ENCODE measurements around the gene EYA2. TPM values are rescaled to one million over a fixed set of nuclear protein-coding genes. Genes with fewer than 3 reads are reported as not detected.

Gene EYA2
- total RNA-seq, 2 experiments from 2014 or later, result not detected

DNA sequence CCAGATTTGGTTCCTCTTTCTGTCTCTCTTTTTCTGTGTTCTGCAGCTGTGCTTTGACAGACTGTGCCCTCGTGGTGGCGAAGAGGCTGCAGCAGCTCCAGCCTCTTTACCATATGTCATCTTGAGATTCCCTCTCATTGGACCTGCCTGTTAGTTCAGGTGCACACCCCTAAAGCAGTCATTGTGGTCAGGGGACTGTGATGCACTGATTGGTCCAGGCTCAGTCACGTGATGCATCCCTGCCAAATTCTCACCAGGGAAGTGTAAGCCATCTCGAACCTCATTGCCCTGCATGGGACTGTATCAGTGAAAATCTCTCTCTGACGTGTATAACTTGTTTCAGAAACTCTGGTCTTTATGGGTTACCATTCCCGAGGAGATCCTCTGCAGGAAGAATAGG is 160.3 kb downstream of the EYA2 start:
- DNase-seq (no peak), ATAC-seq (no peak)
- H3K4me3 Mint-ChIP-seq, result no peak overlapping the region
- ChIA-PET POLR2A (no interaction called here), CTCF (no interaction called here)
- intact Hi-C loops (cut with DNase I, micrococcal nuclease), result no loop called here
- H3K9me3 Mint-ChIP-seq (ENCODE audit: low read depth), result no peaks in the 10 kb centered on the region
- H3K27me3 Mint-ChIP-seq, result peaks cover 7% of the 10 kb centered on the region
- H3K36me3 Mint-ChIP-seq (ENCODE audit: low read depth), result no peaks in the 10 kb centered on the region
- H3K27ac Mint-ChIP-seq, result no peak overlapping the region
- H3K4me1 Mint-ChIP-seq, result no peaks in the 10 kb centered on the region

- CTCF ChIA-PET, result no interaction called here
- intact Hi-C loops (cut with DNase I, micrococcal nuclease), result no loop called here
These were observed 161.2 kb downstream of the EYA2 start for GRCh38 chr20:47055699-47056369.

GRCh38 chr20:47057661-47058060 is 163.0 kb downstream of the EYA2 start:
- POLR2A ChIA-PET, result no interaction called here
- no peak for DNase-seq
- peaks cover 6% of the 10 kb centered on the region for H3K27me3 Mint-ChIP-seq
- CTCF ChIA-PET, result no interaction called here
- no peaks in the 10 kb centered on the region for H3K9me3 Mint-ChIP-seq (ENCODE audit: low read depth)
- no peaks in the 10 kb centered on the region for H3K4me1 Mint-ChIP-seq
- no peaks in the 10 kb centered on the region for H3K36me3 Mint-ChIP-seq (ENCODE audit: low read depth)
- no peak overlapping the region for H3K27ac Mint-ChIP-seq
- intact Hi-C loops (cut with DNase I, micrococcal nuclease), result no loop called here
- H3K4me3 Mint-ChIP-seq, result no peak overlapping the region
- ATAC-seq, result no peak

More at GRCh38 chr20:47055699-47056369, 161.2 kb downstream of the EYA2 start:
- H3K9me3 Mint-ChIP-seq (ENCODE audit: low read depth), result no peaks in the 10 kb centered on the region
- H3K27ac Mint-ChIP-seq, result no peak overlapping the region
- DNase-seq (no peak), ATAC-seq (no peak)
- H3K4me3 Mint-ChIP-seq, result no peak overlapping the region
- no peaks in the 10 kb centered on the region for H3K4me1 Mint-ChIP-seq
- POLR2A ChIA-PET, result no interaction called here
- H3K27me3 Mint-ChIP-seq, result peaks cover 6% of the 10 kb centered on the region
- no peaks in the 10 kb centered on the region for H3K36me3 Mint-ChIP-seq (ENCODE audit: low read depth)

GRCh38 chr20:47058236-47058635 is 163.6 kb downstream of the EYA2 start:
- Mint-ChIP-seq H3K9me3 (ENCODE audit: low read depth) (no peaks in the 10 kb centered on the region), H3K4me1 (no peaks in the 10 kb centered on the region), H3K36me3 (ENCODE audit: low read depth) (no peaks in the 10 kb centered on the region), H3K27ac (no peak overlapping the region), H3K27me3 (peaks cover 6% of the 10 kb centered on the region), H3K4me3 (no peak overlapping the region)
- ATAC-seq (no peak), DNase-seq (no peak)
- intact Hi-C loops (cut with DNase I, micrococcal nuclease), result no loop called here
- POLR2A ChIA-PET, result no interaction called here
- CTCF ChIA-PET, result no interaction called here

- ChIA-PET POLR2A (no interaction called here), CTCF (no interaction called here)
- intact Hi-C loops (cut with DNase I, micrococcal nuclease), result no loop called here
- no peaks in the 10 kb centered on the region for H3K36me3 Mint-ChIP-seq (ENCODE audit: low read depth)
- no peak for ATAC-seq
- DNase-seq, result no peak
- no peaks in the 10 kb centered on the region for H3K4me1 Mint-ChIP-seq
- no peak overlapping the region for H3K4me3 Mint-ChIP-seq
- no peak overlapping the region for H3K27ac Mint-ChIP-seq
- H3K9me3 Mint-ChIP-seq (ENCODE audit: low read depth), result no peaks in the 10 kb centered on the region
- peaks cover 6% of the 10 kb centered on the region for H3K27me3 Mint-ChIP-seq
These were observed 164.9 kb downstream of the EYA2 start for GRCh38 chr20:47059536-47059935.

DNA sequence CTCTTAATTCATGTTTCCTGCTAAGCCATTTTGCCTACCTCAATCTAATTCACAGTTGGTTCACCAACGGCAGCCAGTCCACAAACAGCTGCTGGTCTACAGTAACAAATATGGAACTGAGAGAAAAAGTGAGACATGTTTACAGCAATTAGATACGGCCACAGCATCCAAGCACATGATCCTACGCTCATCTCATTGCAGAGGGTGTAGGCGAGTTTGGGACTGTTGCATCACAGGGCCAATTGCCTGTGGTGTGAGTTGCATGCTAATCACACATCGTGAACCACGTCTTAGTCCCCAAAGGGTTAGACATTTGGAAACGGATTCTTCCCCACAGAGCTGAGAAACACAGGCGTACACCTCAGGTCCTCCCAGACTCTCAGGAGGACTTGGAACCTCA is 166.9 kb downstream of the EYA2 start:
- Mint-ChIP-seq H3K27me3 (peaks cover 7% of the 10 kb centered on the region), H3K4me3 (no peak overlapping the region), H3K27ac (no peak overlapping the region), H3K9me3 (ENCODE audit: low read depth) (peaks cover 2% of the 10 kb centered on the region), H3K4me1 (no peaks in the 10 kb centered on the region), H3K36me3 (ENCODE audit: low read depth) (no peaks in the 10 kb centered on the region)
- CTCF ChIA-PET, result no interaction called here
- ATAC-seq (no peak), DNase-seq (no peak)
- intact Hi-C loops (cut with DNase I, micrococcal nuclease), result no loop called here
- POLR2A ChIA-PET, result no interaction called here

GRCh38 chr20:47062226-47062890 is 167.7 kb downstream of the EYA2 start:
- ChIA-PET POLR2A (no interaction called here), CTCF (no interaction called here)
- Mint-ChIP-seq H3K36me3 (ENCODE audit: low read depth) (no peaks in the 10 kb centered on the region), H3K27me3 (peaks cover 7% of the 10 kb centered on the region), H3K4me1 (no peaks in the 10 kb centered on the region), H3K27ac (no peak overlapping the region), H3K9me3 (ENCODE audit: low read depth) (peaks cover 4% of the 10 kb centered on the region), H3K4me3 (no peak overlapping the region)
- no peak for ATAC-seq
- no peak for DNase-seq
- intact Hi-C loops (cut with DNase I, micrococcal nuclease), result no loop called here

DNA sequence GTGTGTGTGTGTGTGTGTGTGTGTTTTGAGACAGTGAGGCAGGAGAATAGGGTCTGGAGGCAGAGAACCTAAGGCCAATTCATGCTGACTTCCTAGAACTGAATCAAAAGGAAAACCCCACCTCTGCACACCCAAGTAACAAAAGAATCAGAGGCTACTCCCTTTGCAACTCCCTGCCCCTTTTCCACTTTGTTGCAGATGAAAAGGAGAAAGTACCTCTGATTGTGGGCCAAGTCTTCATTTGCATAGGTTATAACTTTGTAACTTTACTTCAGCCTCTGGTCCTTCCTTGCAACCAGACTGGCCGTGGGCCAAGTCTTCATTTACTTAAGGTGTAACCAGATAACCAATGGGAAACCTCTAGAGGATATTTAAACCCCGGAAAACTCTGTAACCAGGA is 168.8 kb downstream of the EYA2 start:
- Mint-ChIP-seq H3K36me3 (ENCODE audit: low read depth) (no peaks in the 10 kb centered on the region), H3K4me3 (no peak overlapping the region), H3K27ac (no peak overlapping the region), H3K4me1 (no peaks in the 10 kb centered on the region), H3K27me3 (peaks cover 7% of the 10 kb centered on the region), H3K9me3 (ENCODE audit: low read depth) (peaks cover 11% of the 10 kb centered on the region)
- POLR2A ChIA-PET, result no interaction called here
- ATAC-seq (no peak), DNase-seq (no peak)
- intact Hi-C loops (cut with DNase I, micrococcal nuclease), result no loop called here
- CTCF ChIA-PET, result no interaction called here

GRCh38 chr20:47063808-47064207 is 169.2 kb downstream of the EYA2 start:
- peaks cover 7% of the 10 kb centered on the region for H3K27me3 Mint-ChIP-seq
- H3K27ac Mint-ChIP-seq, result no peak overlapping the region
- peaks cover 12% of the 10 kb centered on the region for H3K9me3 Mint-ChIP-seq (ENCODE audit: low read depth)
- no peak for ATAC-seq
- CTCF ChIA-PET, result no interaction called here
- H3K4me1 Mint-ChIP-seq, result no peaks in the 10 kb centered on the region
- no peak overlapping the region for H3K4me3 Mint-ChIP-seq
- POLR2A ChIA-PET, result no interaction called here
- no peaks in the 10 kb centered on the region for H3K36me3 Mint-ChIP-seq (ENCODE audit: low read depth)
- intact Hi-C loops (cut with DNase I, micrococcal nuclease), result no loop called here
- no peak for DNase-seq

- ATAC-seq, result no peak
- peaks cover 9% of the 10 kb centered on the region for H3K27me3 Mint-ChIP-seq
- H3K4me1 Mint-ChIP-seq, result no peaks in the 10 kb centered on the region
- no peak overlapping the region for H3K4me3 Mint-ChIP-seq
- no peak for DNase-seq
- H3K27ac Mint-ChIP-seq, result no peak overlapping the region
- no peaks in the 10 kb centered on the region for H3K36me3 Mint-ChIP-seq (ENCODE audit: low read depth)
- peaks cover 14% of the 10 kb centered on the region for H3K9me3 Mint-ChIP-seq (ENCODE audit: low read depth)
- CTCF ChIA-PET, result no interaction called here
- POLR2A ChIA-PET, result no interaction called here
- intact Hi-C loops (cut with DNase I, micrococcal nuclease), result no loop called here
These were observed 172.0 kb downstream of the EYA2 start for GRCh38 chr20:47066484-47067270.

DNA sequence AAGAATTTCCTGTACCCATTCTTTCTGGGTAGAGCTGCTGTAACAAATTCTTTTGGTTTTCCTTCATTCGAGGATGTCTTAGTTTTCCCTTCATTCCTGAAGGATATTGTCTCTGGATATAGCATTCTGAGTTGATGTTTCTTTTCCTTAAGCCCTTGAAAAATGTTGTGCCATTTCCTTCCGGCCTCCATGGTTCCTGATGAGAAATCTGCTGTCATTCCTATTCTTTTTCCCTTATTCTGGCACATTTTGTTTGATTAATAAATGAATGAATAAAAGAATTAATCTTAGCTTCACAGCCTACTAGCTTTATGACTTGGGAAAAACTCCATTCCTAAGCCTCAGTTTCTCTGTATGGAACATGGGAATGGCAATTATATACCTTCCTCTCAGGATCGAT is 173.1 kb downstream of the EYA2 start:
- POLR2A ChIA-PET, result interaction anchor here (0.6 kb wide), 1 partner anchor 113 kb away, joined by 3 read pairs; no protein-coding TSS in a partner anchor
- DNase-seq, result no peak
- no peaks in the 10 kb centered on the region for H3K4me1 Mint-ChIP-seq
- peaks cover 14% of the 10 kb centered on the region for H3K9me3 Mint-ChIP-seq (ENCODE audit: low read depth)
- H3K27me3 Mint-ChIP-seq, result peaks cover 9% of the 10 kb centered on the region
- intact Hi-C loops (cut with DNase I, micrococcal nuclease), result no loop called here
- no peak for ATAC-seq
- H3K27ac Mint-ChIP-seq, result no peak overlapping the region
- CTCF ChIA-PET, result interaction anchor here (0.6 kb wide), 1 partner anchor 42 kb away, joined by 3 read pairs; no protein-coding TSS in a partner anchor
- no peaks in the 10 kb centered on the region for H3K36me3 Mint-ChIP-seq (ENCODE audit: low read depth)
- H3K4me3 Mint-ChIP-seq, result no peak overlapping the region

DNA sequence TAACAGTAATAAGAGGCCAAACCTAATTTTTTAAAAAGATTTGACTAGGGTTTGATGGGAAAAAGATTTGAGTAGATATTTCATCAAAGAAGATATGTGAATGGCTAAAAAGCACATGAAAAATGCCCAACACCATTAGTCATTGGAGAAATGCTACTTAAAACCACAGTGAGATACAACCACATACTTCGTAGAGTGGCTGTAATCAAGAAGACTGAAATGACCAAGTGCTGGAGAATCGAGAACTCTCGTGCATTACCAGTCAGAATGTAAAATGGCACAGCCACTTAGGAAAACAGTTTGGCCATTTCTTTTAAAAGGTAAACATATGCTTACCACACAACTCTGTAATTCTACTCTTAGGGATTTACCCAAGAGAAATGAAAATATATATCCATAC is 175.5 kb downstream of the EYA2 start:
- ChIA-PET POLR2A (no interaction called here), CTCF (no interaction called here)
- H3K36me3 Mint-ChIP-seq (ENCODE audit: low read depth), result no peaks in the 10 kb centered on the region
- ATAC-seq (no peak), DNase-seq (no peak)
- intact Hi-C loops (cut with DNase I, micrococcal nuclease), result no loop called here
- no peak overlapping the region for H3K4me3 Mint-ChIP-seq
- peaks cover 9% of the 10 kb centered on the region for H3K27me3 Mint-ChIP-seq
- H3K4me1 Mint-ChIP-seq, result no peaks in the 10 kb centered on the region
- H3K9me3 Mint-ChIP-seq (ENCODE audit: low read depth), result peaks cover 14% of the 10 kb centered on the region
- no peak overlapping the region for H3K27ac Mint-ChIP-seq

Data from activated CD4-positive, alpha-beta T cell treated with anti-CD3 and anti-CD28 coated beads for 36 hours (primary cell).